SJSA1 (cell line): ENCODE data around the gene OR7C1. TPM values are rescaled to one million over a fixed set of nuclear protein-coding genes. Genes with fewer than 3 reads are reported as not detected.

Experiments
- DNase-seq, 2 experiments: peaks; one replicate each; pipeline ENCODE4 v3.0.0-alpha.2; 2015 to 2020; ENCODE audit warnings: low spot score in 2 of 2, low read depth in 1 of 2
- H3K27ac ChIP-seq: fragments of 250-450 bp; sonication (Bioruptor Pico); 2 replicates; pipeline ENCODE4 v1.5.1; 2020; ENCODE audit warnings: mild to moderate bottlenecking, moderate library complexity
- H3K27me3 ChIP-seq: fragments of 250-450 bp; sonication (Bioruptor Pico); replicated peaks from 2 replicates; pipeline ENCODE4 v1.5.1; 2020; ENCODE audit warnings: mild to moderate bottlenecking, moderate library complexity
- H3K36me3 ChIP-seq: fragments of 250-450 bp; sonication (Bioruptor Pico); 2 replicates; pipeline ENCODE4 v1.5.1; 2020; ENCODE audit warnings: mild to moderate bottlenecking
- H3K4me1 ChIP-seq: fragments of 250-450 bp; sonication (Bioruptor Pico); replicated peaks from 2 replicates; pipeline ENCODE4 v1.6.1; 2021; ENCODE audit warnings: mild to moderate bottlenecking
- H3K4me3 ChIP-seq: fragments of 250-450 bp; sonication (Bioruptor Pico); 2 replicates; pipeline ENCODE4 v1.5.1; 2020; ENCODE audit warnings: mild to moderate bottlenecking
- H3K9me3 ChIP-seq: fragments of 250-450 bp; sonication (Bioruptor Pico); replicated peaks from 2 replicates; pipeline ENCODE4 v1.5.1; 2020; ENCODE audit warnings: mild to moderate bottlenecking
- total RNA-seq: library from RNA; depleted of rRNA; stranded (reverse); fragments of >200 nt; shearing (Covaris generic); gene quantifications from 2 replicates; pipeline ENCODE4 v1.2.3, GENCODE V29; 2014; rRNA removed

Gene OR7C1
- not detected in 2 replicates for total RNA-seq

- no peaks in the 10 kb centered on the region for H3K4me1 ChIP-seq
- DNase-seq, result no peak
- no peak within 1 kb of the TSS for H3K27ac ChIP-seq
Measured at GRCh38 chr19:14835011-14835410, at the start of gene OR7C1, which contains the start of gene OR7A5. Gene OR7C1, minus strand, starts transcription at chr19:14835185. Its CDS starts 35,049 bp downstream, at chr19:14800136. Gene OR7A5, minus strand, starts transcription at chr19:14835185. Its CDS starts 6,944 bp downstream, at chr19:14828241.

GRCh38 chr19:14871619-14872230, 36.7 kb upstream of the OR7C1 start:
- no peak for DNase-seq
- Histone ChIP-seq H3K36me3 (no peaks in the 10 kb centered on the region), H3K4me1 (no peaks in the 10 kb centered on the region), H3K27ac (no peak overlapping the region), H3K4me3 (no peak overlapping the region), H3K27me3 (peaks cover 9% of the 10 kb centered on the region), H3K9me3 (no peaks in the 10 kb centered on the region)

More at GRCh38 chr19:14835011-14835410, at the start of gene OR7C1, which contains the start of gene OR7A5:
- H3K9me3 ChIP-seq, result no peaks in the 10 kb centered on the region
- no peaks in the 10 kb centered on the region for H3K36me3 ChIP-seq
- 0 out of 2 replicates have a peak, but pooled peaks cover 4% of the 10 kb centered on the region for H3K27me3 ChIP-seq
- no peak within 1 kb of the TSS for H3K4me3 ChIP-seq

GRCh38 chr19:14868497-14868896, 33.5 kb upstream of the OR7C1 start:
- Histone ChIP-seq H3K4me1 (no peaks in the 10 kb centered on the region), H3K27ac (no peak overlapping the region), H3K27me3 (peaks cover 11% of the 10 kb centered on the region), H3K9me3 (no peaks in the 10 kb centered on the region), H3K4me3 (no peak overlapping the region), H3K36me3 (no peaks in the 10 kb centered on the region)
- no peak for DNase-seq

- H3K27me3 ChIP-seq, result 0 out of 2 replicates have a peak, but pooled peaks cover 4% of the 10 kb centered on the region
- DNase-seq, result no peak
Measured at GRCh38 chr19:14848822-14849221, 13.8 kb upstream of the OR7C1 start, which contains the start of gene OR7A10. Gene OR7A10, minus strand, starts transcription at chr19:14848922. Its CDS starts 7,045 bp downstream, at chr19:14841877.

GRCh38 chr19:14843578-14843977, 8.6 kb upstream of the OR7C1 start:
- Histone ChIP-seq H3K4me3 (no peak overlapping the region), H3K27ac (no peak overlapping the region), H3K36me3 (no peaks in the 10 kb centered on the region), H3K4me1 (no peaks in the 10 kb centered on the region), H3K9me3 (no peaks in the 10 kb centered on the region), H3K27me3 (0 out of 2 replicates have a peak, but pooled peaks cover 1% of the 10 kb centered on the region)
- DNase-seq, result no peak

More at GRCh38 chr19:14848822-14849221, 13.8 kb upstream of the OR7C1 start, which contains the start of gene OR7A10:
- no peaks in the 10 kb centered on the region for H3K4me1 ChIP-seq
- no peak within 1 kb of the TSS for H3K27ac ChIP-seq
- no peak within 1 kb of the TSS for H3K4me3 ChIP-seq
- no peaks in the 10 kb centered on the region for H3K36me3 ChIP-seq
- H3K9me3 ChIP-seq, result no peaks in the 10 kb centered on the region

GRCh38 chr19:14843169-14843568, 8.2 kb upstream of the OR7C1 start:
- DNase-seq, result no peak
- Histone ChIP-seq H3K27ac (no peak overlapping the region), H3K9me3 (no peaks in the 10 kb centered on the region)

GRCh38 chr19:14840206-14840605, 5.2 kb upstream of the OR7C1 start:
- no peaks in the 10 kb centered on the region for H3K9me3 ChIP-seq
- no peaks in the 10 kb centered on the region for H3K4me1 ChIP-seq
- H3K27me3 ChIP-seq, result 0 out of 2 replicates have a peak, but pooled peaks cover 4% of the 10 kb centered on the region
- no peak for DNase-seq
- no peak overlapping the region for H3K27ac ChIP-seq
- H3K36me3 ChIP-seq, result no peaks in the 10 kb centered on the region
- no peak overlapping the region for H3K4me3 ChIP-seq

More at GRCh38 chr19:14843169-14843568, 8.2 kb upstream of the OR7C1 start:
- H3K27me3 ChIP-seq, result no peaks in the 10 kb centered on the region
- H3K4me3 ChIP-seq, result no peak overlapping the region
- no peaks in the 10 kb centered on the region for H3K36me3 ChIP-seq
- no peaks in the 10 kb centered on the region for H3K4me1 ChIP-seq

- Histone ChIP-seq H3K27me3 (0 out of 2 replicates have a peak, but pooled peaks cover 4% of the 10 kb centered on the region), H3K27ac (no peak overlapping the region), H3K4me1 (no peaks in the 10 kb centered on the region), H3K4me3 (no peak overlapping the region), H3K9me3 (no peaks in the 10 kb centered on the region), H3K36me3 (no peaks in the 10 kb centered on the region)
- DNase-seq, result no peak
Measured at GRCh38 chr19:14837391-14837790, 2.4 kb upstream of the OR7C1 start.

- DNase-seq, result no peak
- Histone ChIP-seq H3K9me3 (no peaks in the 10 kb centered on the region), H3K36me3 (no peaks in the 10 kb centered on the region)
Measured at GRCh38 chr19:14830702-14831101, 4.3 kb downstream of the OR7C1 start.

GRCh38 chr19:14826006-14826405, 9.0 kb downstream of the OR7C1 start:
- no peak overlapping the region for H3K27ac ChIP-seq
- no peak overlapping the region for H3K4me3 ChIP-seq
- H3K4me1 ChIP-seq, result no peaks in the 10 kb centered on the region
- no peak for DNase-seq
- no peaks in the 10 kb centered on the region for H3K36me3 ChIP-seq
- H3K9me3 ChIP-seq, result no peaks in the 10 kb centered on the region
- peaks cover 9% of the 10 kb centered on the region; the same call in 1 of the 2 replicates for H3K27me3 ChIP-seq

More at GRCh38 chr19:14830702-14831101, 4.3 kb downstream of the OR7C1 start:
- Histone ChIP-seq H3K27me3 (0 out of 2 replicates have a peak, but pooled peaks cover 3% of the 10 kb centered on the region), H3K4me3 (no peak overlapping the region), H3K4me1 (no peaks in the 10 kb centered on the region), H3K27ac (no peak overlapping the region)

- Histone ChIP-seq H3K4me1 (no peaks in the 10 kb centered on the region), H3K9me3 (no peaks in the 10 kb centered on the region), H3K36me3 (no peaks in the 10 kb centered on the region), H3K4me3 (no peak overlapping the region), H3K27me3 (peaks cover 12% of the 10 kb centered on the region; the same call in 1 of the 2 replicates), H3K27ac (no peak overlapping the region)
- DNase-seq, result no peak
Measured at GRCh38 chr19:14821937-14822336, 13.0 kb downstream of the OR7C1 start.

- Histone ChIP-seq H3K27ac (no peak overlapping the region), H3K4me3 (no peak overlapping the region), H3K9me3 (no peaks in the 10 kb centered on the region), H3K4me1 (no peaks in the 10 kb centered on the region), H3K27me3 (0 out of 2 replicates have a peak, but pooled peaks cover 6% of the 10 kb centered on the region), H3K36me3 (no peaks in the 10 kb centered on the region)
- DNase-seq, result no peak
Measured at GRCh38 chr19:14818588-14818987, 16.4 kb downstream of the OR7C1 start.

GRCh38 chr19:14817052-14817451, 17.9 kb downstream of the OR7C1 start:
- 0 out of 2 replicates have a peak, but pooled peaks cover 6% of the 10 kb centered on the region for H3K27me3 ChIP-seq
- H3K9me3 ChIP-seq, result no peaks in the 10 kb centered on the region
- H3K4me3 ChIP-seq, result no peak overlapping the region
- DNase-seq, result no peak
- no peaks in the 10 kb centered on the region for H3K36me3 ChIP-seq
- no peaks in the 10 kb centered on the region for H3K4me1 ChIP-seq
- no peak overlapping the region for H3K27ac ChIP-seq

- no peak for DNase-seq
- H3K27me3 ChIP-seq, result peaks cover 14% of the 10 kb centered on the region
- no peaks in the 10 kb centered on the region for H3K36me3 ChIP-seq
Measured at GRCh38 chr19:14814982-14815652, 19.9 kb downstream of the OR7C1 start.

More at GRCh38 chr19:14814982-14815652, 19.9 kb downstream of the OR7C1 start:
- H3K27ac ChIP-seq, result no peak overlapping the region
- no peaks in the 10 kb centered on the region for H3K4me1 ChIP-seq
- H3K9me3 ChIP-seq, result no peaks in the 10 kb centered on the region
- H3K4me3 ChIP-seq, result no peak overlapping the region
